ENCODE measurements around the gene RPIA. TPM values are rescaled to one million over a fixed set of nuclear protein-coding genes. Genes with fewer than 3 reads are reported as not detected.
"Not testable (repeated sequence)": the region's sequence is repeated elsewhere in the genome, so short reads cannot be mapped to it uniquely, and the experiment has no call there.

The RPIA gene
- 10 to 100 TPM; 14.1 to 22.5 (median 20.1) TPM for total RNA-seq
- 10 to 100 TPM; 18.2 to 45.6 (median 34.6) TPM for polyA plus RNA-seq
- long read RNA-seq, donor 1, transcript RPIA-201 (9 exons, 1,848 nt) = major isoform, 11 of 15 reads
- long read RNA-seq, donor 1, partial matches to known transcripts = 1 of 15 reads
- long read RNA-seq, donor 1, other reads (novel, unspliced or antisense) = 3 of 15 reads
- long read RNA-seq, donor 2, transcript RPIA-201 (9 exons, 1,848 nt) = major isoform, 17 of 20 reads
- long read RNA-seq, donor 2, partial matches to known transcripts = 0 of 20 reads
- long read RNA-seq, donor 2, other reads (novel, unspliced or antisense) = 3 of 20 reads

DNA sequence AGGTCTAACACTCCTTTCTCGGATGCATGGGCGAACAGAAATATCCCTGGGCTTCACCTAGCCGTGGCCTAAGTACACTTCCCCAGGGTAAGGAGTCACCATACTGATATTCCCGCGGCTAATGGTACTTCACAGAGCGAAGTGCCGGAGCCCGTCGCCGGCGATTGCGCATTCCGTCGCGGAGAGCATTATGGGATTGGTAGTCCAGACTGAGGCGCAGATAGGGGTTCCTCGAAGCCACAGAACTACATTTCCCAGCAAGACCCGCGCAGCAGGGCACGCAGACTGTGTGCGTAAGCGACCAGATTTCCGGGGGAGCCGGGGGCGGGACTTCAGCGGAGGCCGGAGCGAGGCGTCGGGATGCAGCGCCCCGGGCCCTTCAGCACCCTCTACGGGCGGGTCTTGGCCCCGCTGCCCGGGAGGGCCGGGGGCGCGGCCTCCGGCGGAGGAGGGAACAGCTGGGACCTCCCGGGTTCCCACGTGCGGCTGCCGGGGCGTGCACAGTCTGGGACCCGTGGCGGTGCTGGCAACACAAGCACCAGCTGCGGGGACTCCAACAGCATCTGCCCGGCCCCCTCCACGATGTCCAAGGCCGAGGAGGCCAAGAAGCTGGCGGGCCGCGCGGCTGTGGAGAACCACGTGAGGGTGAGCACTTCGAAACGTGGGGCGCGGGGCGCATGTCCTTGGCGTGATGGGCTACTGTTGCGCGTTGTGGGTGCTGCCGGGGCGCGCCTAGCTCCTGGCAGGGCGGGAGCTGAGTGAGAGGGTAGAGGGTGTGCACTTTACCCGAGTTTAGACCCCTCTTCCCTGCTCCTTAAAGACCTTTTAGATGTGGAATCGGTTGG is at the start of gene RPIA:
RPIA (plus strand) TSS at position 335 of the 845 bp plus-strand sequence; CDS start at position 361, 26 bp downstream.
- peak; percentile 61 for TF ChIP-seq CTCF (IDR thresholded peaks at IDR 0.05)
- Histone ChIP-seq H3K9me3 (no peaks in the 10 kb centered on the region), H3K4me1 (peaks cover 48% of the 10 kb centered on the region), H3K4me3 (peak within 1 kb of the TSS; percentile 80), H3K27ac (peak within 1 kb of the TSS; percentile 87), H3K27me3 (ENCODE audit: insufficient read depth in 3 of 3, low read length in 2 of 3) (no peaks in the 10 kb centered on the region), H3K36me3 (ENCODE audit: insufficient read depth in 1 of 2, low read depth in 1 of 2) (peaks cover 0 to 9% of the 10 kb centered on the region in 2 donors)
- DNase-seq = peak; percentile 100
- WGBS, 3 donors = 0 to 1% (median 0%) methylated on average over 64 to 71 of the region's 71 CpGs
- peak; percentile 94 to 96 (median 94) for ATAC-seq
- intact Hi-C loops (cut with DNase I) = loop anchor here in 1 of 2 donors (5.0 kb wide), 1 partner anchor 46 kb away; no protein-coding TSS in a partner anchor

GRCh38 chr2:88642278-88642677 is 49.2 kb upstream of the RPIA start:
- Histone ChIP-seq H3K36me3 (ENCODE audit: insufficient read depth in 1 of 2, low read depth in 1 of 2) (no peaks in the 10 kb centered on the region), H3K27ac (no peak overlapping the region), H3K4me1 (no peaks in the 10 kb centered on the region), H3K4me3 (no peak overlapping the region), H3K9me3 (no peaks in the 10 kb centered on the region), H3K27me3 (ENCODE audit: insufficient read depth in 3 of 3, low read length in 2 of 3) (no peaks in the 10 kb centered on the region)
- ATAC-seq (no peak), DNase-seq (no peak)
- intact Hi-C loops (cut with DNase I) = no loop called here
- WGBS, 3 donors = 63 to 66% (median 64%) methylated on average over 3 of the region's 3 CpGs
- TF ChIP-seq CTCF (IDR thresholded peaks at IDR 0.05) = no peak

DNA sequence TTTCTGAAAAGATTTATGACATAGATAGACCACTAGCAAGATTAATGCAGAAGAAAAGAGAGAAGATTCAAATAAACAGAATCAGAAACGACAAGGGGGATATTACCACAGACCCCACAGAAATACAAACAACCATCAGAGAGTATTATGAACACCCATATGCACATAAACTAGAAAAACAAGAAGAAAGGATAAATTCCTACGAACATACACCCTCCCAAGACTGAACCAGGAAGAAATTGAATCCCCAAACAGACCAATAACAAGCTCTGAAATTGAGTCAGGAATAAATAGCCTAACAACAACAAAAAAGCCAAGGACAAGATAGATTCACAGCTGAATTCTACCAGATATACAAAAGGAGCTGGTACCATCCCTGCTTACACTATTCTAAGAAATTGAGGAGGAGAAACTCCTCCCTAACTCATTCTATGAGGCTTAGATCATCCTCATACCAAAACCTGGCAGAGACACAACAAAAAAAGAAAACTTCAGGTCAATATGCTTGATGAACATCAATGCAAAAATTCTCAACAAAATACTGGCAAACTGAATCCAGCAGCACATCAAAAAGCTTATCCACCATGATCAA is 46.1 kb upstream of the RPIA start:
- ATAC-seq; intact Hi-C loops (cut with DNase I); H3K9me3 ChIP-seq: not testable (repeated sequence)

DNA sequence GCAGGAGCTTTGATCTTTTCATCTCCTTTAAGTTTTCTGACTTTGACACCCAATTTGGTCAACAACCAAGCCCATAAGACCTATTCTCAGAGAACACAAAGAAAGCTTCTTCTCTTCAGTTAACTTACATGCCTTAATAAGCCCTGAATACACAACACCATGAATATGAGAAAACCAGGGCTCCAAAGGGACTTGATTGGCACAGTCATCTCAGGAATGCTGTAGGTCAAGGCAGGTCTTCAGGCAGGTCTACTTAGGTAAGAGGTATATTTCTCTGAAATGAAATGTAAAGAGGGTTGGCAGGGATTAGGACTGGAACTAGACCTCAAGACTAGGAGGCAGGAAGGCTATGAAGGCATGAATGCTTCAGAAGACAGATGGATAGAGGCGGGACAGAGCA is 39.8 kb upstream of the RPIA start:
- intact Hi-C loops (cut with DNase I) = no loop called here
- no peaks in the 10 kb centered on the region for H3K27me3 ChIP-seq (ENCODE audit: insufficient read depth in 3 of 3, low read length in 2 of 3)
- H3K9me3 ChIP-seq = no peaks in the 10 kb centered on the region
- peaks cover 4% of the 10 kb centered on the region for H3K4me1 ChIP-seq
- 93 to 100% (median 95%) methylated on average over 1 of the region's 1 CpG for WGBS, 3 donors
- no peaks in the 10 kb centered on the region for H3K36me3 ChIP-seq (ENCODE audit: insufficient read depth in 1 of 2, low read depth in 1 of 2)
- H3K27ac ChIP-seq = no peak overlapping the region
- no peak for DNase-seq
- TF ChIP-seq CTCF (IDR thresholded peaks at IDR 0.05) = no peak
- ATAC-seq = no peak
- no peak overlapping the region for H3K4me3 ChIP-seq

More for the DNA sequence above, 46.1 kb upstream of the RPIA start:
- not testable (repeated sequence) for H3K4me3 ChIP-seq; H3K36me3 ChIP-seq (ENCODE audit: insufficient read depth in 1 of 2, low read depth in 1 of 2); H3K27me3 ChIP-seq (ENCODE audit: insufficient read depth in 3 of 3, low read length in 2 of 3); DNase-seq; H3K27ac ChIP-seq; H3K4me1 ChIP-seq
- whole genome bisulfite sequencing, 3 donors = 72 to 83% (median 78%) methylated on average over 2 of the region's 2 CpGs

DNA sequence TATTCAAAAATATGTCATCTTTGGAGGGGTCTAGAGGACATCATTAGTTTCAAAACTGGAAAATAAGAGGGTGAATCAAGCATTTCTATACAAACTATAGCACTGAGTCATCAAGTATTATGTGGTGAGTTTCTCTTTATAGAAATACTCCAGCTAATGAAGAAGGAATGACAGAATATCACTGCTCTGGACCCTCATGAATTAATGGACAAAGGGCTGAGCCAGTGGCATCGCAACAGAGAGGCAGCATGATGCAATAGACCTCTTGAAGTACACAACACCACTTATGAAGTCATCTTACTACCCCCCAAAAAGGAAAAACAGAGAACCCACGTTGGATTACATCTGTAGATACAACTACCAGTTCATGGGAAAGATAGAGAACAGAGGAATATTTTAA is 36.8 kb upstream of the RPIA start:
- intact Hi-C loops (cut with DNase I) = no loop called here
- TF ChIP-seq CTCF (IDR thresholded peaks at IDR 0.05) = no peak
- 82 to 86% (median 83%) methylated on average over 2 of the region's 2 CpGs for WGBS, 3 donors
- Histone ChIP-seq H3K27me3 (ENCODE audit: insufficient read depth in 3 of 3, low read length in 2 of 3) (no peaks in the 10 kb centered on the region), H3K9me3 (no peaks in the 10 kb centered on the region), H3K4me3 (no peak overlapping the region), H3K27ac (no peak overlapping the region), H3K36me3 (ENCODE audit: insufficient read depth in 1 of 2, low read depth in 1 of 2) (no peaks in the 10 kb centered on the region), H3K4me1 (peaks cover 25% of the 10 kb centered on the region)
- DNase-seq (no peak), ATAC-seq (no peak)
